Measurements from ENCODE around the gene AHCYL2.
A peak's percentile ranks its signal among the peaks of the same experiment; 100 is the strongest.
"Not testable (repeated sequence)": the region's sequence is repeated elsewhere in the genome, so short reads cannot be mapped to it uniquely, and the experiment has no call there.

Gene AHCYL2

DNA sequence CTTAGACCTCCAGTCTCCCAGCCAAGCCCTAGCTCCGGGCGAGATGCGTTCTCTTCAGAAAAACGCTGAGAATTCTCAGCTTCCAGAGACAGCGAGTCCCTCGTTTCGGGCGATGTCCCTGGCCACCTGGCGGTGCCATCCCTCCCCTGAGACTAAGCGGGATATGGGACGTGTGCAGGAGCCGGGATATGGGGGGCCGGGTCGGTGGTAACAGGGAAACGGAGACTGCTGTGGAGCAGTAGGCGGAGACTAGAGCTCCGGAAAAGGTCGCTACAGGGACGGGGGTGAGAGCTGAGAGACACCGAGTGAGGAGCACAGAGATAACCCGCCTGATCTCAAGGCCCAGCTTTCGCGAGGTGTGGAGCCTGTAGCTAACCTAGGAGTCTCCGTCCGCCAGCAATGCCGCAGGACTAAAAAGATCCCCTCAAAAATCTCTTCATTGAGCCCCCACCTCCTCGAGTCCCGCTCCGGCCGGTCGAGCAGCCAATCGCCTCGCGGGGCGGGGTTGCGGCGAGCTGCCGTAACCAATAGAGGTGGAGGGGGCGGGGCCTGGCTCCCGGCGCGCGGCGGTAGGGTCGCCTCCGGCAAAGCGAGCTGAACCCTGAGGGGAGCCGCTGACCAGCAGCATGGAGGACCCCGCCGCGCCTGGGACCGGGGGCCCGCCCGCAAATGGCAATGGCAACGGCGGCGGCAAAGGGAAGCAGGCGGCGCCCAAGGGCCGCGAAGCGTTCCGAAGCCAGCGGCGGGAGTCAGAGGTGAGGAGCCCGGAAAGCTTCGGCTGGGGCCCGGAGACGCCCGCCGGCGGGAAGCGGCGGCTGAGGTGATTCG, 209.2 kb downstream of the AHCYL2 start, which contains the start of gene STRIP2:
Gene STRIP2, plus strand, starts transcription at position 586 of the 828 bp plus-strand sequence. Its CDS starts 41 bp downstream, at position 627.
- DNase-seq: peak; percentile 95 to 97

GRCh38 chr7:129434675-129435318, 210.0 kb downstream of the AHCYL2 start:
- peak in 1 of 2 donors; percentile 20 for DNase-seq

DNA sequence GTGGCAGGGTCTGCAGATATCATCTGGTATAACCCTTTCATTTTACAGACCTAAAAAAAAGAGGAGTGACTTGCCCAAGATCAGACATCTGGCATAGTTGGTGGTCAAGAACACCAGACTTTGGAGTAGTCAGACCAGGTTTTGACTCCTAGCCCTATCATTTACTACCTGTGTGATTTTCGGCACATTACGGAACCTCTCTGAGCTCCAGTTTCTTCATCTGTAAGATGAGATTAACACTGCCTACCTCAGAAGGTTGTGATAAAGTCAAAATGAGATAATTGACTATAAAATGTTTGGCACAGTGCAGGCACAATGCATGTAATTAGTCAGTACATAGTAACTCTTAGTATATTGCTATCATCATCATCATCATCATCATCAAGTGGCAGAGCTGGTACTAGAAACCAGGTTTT, 210.6 kb downstream of the AHCYL2 start:
- no peak for DNase-seq

DNA sequence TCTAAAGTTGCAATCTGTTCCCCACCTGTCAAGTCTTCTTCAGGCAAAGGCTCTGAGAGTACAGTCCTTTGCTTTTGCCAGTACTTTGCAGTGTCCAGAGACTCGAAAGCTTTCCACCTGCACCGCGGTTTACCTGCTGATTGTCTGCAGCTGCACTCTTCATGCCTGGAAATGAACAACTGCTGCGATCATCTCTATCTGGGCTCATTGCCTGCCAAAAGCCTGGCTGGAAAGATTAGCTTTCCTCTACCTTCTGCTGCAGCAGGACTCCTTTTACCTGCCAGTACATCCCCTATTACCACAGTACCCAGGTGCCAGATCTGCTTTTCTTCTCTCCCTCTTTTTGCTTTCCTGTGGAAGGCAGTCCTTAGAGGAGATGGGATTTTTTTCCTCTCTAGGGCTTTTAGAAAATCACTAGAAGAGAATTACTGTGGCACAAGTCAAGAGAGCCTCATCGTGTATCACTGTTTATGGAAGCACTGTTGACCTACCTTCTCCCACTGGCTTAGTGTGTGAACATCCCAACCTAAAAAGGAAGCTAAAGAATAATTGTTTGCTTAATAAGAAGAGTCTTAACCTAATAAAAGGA, 211.6 kb downstream of the AHCYL2 start:
- no peak for DNase-seq

DNA sequence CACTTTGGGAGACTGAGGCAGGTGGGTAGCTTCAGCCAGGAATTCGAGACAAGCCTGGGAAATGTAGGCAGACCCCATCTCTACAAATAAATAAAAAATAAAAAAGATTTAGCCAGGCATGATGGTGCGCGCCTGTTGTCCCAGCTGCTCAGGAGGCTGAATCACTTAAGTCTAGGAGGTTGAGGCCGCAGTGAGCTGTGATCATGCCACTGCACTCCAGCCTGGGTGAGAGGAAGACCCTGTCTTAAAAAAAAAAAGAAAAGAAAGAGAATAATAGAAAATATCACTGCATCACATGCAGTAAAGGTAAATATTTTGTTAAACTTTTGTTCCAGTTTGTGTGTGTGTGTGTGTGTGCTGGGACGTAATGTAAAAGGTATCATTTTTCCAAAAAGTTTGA, 212.4 kb downstream of the AHCYL2 start:
- DNase-seq: no peak

- no peak for DNase-seq
Measured at GRCh38 chr7:129438281-129438838, 213.5 kb downstream of the AHCYL2 start.

- DNase-seq: peak; percentile 70 to 76
Measured at GRCh38 chr7:129438839-129439651, 214.2 kb downstream of the AHCYL2 start.

- no peak for DNase-seq
Measured at GRCh38 chr7:129439963-129440625, 215.3 kb downstream of the AHCYL2 start.

DNA sequence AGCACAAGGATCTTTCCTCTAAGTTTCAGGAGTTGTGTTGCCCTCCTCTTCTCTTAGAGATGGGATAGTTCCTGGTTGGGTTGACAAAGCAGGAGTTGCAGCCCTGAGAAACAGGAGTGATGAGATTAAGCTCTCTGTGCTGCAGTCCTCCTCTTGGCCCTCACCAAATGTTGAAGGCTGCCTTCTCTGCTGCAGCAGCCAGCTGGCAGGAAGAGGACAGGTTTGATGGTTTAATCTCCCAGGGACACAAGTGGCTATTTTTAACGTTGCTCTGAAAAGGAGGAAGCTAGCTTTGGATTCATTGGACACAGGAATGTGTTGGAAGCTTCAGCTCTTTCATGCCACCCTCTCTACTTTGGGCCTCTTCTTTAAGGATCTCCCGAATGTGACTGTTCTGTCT, 218.8 kb downstream of the AHCYL2 start:
- DNase-seq: no peak

GRCh38 chr7:129444776-129445175, 219.9 kb downstream of the AHCYL2 start:
- DNase-seq: not testable (repeated sequence)

GRCh38 chr7:129446925-129447324, 222.1 kb downstream of the AHCYL2 start:
- DNase-seq: not testable (repeated sequence)

DNA sequence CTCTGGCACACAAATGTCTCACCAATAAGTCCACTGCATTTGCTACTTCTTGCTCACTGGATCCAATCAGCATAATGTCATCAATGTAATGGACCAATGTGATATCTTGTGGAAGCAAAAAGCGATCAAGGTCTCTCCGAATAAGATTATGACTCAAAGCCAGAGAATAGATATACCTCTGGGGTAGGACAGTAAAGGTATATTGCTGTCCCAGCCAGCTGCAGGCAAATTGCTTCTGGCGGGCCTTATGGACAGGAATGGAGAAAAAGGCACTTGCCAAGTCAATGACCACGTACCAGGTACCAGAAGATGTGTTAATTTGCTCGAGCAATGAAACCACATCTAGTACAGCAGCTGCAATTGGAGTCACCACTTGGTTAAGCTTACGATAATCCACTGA, 222.6 kb downstream of the AHCYL2 start:
- DNase-seq: not testable (repeated sequence)

- DNase-seq: not testable (repeated sequence)
Measured at GRCh38 chr7:129448608-129449007, 223.8 kb downstream of the AHCYL2 start.

DNA sequence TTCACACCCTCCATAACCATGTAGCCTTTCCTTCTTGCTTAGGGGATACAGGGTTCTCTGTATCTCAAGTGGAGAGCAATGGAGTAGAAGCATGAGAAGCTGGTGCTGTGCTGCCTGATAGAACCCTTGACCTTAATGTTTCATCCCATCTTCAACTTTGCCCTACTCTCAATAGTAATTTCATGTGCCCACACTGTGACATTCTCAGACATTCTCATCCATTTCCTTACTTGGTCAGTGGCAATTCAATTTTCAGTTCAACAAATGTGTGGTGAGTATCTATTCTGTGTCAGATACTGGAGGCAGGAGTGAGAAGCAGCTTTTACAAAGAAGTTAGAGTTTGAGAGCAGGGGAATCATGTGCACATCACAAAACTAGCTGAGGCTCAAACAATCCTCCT, 225.5 kb downstream of the AHCYL2 start:
- no peak for DNase-seq

GRCh38 chr7:129452589-129453231, 227.9 kb downstream of the AHCYL2 start:
- DNase-seq: no peak

GRCh38 chr7:129453510-129454248, 228.8 kb downstream of the AHCYL2 start:
- DNase-seq: no peak

DNA sequence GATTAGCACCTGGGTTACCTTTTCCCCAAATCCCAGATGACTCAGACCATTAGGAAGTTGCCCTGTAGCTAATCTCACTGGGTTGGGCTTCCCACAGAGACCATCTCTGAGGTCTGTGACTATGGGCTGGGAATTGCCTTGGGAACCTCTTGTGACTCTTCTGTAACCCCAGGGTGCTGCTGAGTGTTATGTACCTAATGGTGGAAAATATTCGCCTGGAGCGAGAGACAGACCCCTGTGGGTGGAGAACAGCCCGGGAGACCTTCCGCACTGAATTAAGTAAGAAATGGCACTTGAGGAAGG, 229.4 kb downstream of the AHCYL2 start:
- DNase-seq: no peak

DNA sequence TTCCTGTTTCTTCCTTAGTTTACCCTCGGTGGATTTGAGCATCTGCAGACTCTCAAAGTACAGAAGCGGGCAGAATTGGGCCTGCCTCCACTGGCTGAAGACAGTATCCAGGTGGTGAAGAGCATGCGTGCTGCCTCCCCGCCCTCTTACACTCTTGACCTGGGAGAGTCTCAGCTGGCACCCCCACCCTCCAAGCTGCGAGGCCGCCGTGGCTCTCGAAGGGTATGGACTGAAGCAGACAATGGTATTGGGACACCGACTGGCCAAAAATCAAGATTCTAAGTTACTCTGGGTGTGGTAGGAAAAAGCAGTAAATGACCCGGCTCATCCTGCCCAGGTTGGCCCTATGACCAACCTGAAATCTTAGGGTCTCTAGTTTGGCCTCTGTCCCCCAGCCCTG, 231.6 kb downstream of the AHCYL2 start:
- DNase-seq: no peak

DNA sequence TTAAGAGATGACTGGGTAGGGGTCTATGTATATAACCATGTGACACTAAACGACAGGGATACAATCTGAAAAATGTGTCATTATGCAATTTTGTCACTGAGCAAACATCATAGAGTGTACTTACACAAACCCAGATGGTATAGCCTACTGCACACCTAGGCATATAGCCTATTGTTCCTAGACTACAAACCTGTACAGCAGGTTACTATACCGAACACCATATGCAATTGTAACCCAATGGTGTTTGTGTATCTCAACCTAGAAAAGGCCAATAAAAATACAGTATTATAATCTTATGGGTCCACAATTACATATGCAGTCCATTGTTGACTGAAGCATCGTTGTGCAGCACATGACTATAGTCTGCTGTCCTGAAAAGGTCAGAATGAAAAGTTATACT, 232.3 kb downstream of the AHCYL2 start:
- DNase-seq: no peak

DNA sequence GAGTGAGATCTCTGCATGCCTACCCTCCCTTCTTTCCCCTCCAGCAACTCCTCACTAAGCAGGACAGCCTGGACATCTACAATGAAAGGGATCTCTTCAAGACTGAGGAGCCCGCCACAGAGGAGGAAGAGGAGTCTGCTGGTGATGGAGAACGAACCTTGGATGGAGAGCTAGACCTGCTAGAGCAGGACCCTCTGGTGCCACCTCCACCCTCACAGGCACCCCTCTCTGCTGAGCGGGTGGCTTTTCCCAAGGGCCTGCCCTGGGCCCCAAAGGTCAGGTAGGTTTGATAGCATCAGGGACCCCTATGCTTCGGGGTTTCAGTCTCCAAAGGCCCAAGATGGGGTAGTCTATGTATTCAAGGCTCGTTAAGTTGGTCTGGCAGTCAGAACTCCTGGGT, 233.3 kb downstream of the AHCYL2 start:
- DNase-seq: no peak

DNA sequence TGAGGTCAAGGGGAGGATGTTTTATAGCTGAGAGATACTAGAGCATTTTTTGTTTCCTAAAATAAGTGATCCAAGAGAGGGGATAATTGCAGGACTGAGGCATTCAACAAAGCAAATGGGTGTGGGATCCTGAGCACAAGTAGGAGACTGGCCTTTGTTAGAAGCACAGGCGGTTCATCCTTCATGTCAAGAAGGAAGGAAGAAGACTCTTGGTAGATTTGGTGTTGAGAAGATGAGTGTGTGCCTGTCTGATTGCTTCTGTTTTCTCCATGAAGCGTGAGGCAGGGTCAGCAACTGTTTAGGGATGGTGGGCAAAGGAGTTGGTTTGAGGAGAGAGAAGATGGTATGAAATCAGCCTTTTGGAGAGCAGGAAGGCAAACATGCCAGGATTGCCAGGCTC, 237.0 kb downstream of the AHCYL2 start:
- DNase-seq: no peak

Data from stimulated activated CD4-positive, alpha-beta T cell treated with anti-CD3 and anti-CD28 coated beads, Interleukin-2, amount 100 ng/mL, for 24 hours (primary cell).